Bronchial epithelial cell (primary cell): ENCODE data around the gene MAMDC2. TPM values are rescaled to one million over a fixed set of nuclear protein-coding genes. Genes with fewer than 3 reads are reported as not detected.

Experiments used
- DNase-seq: peaks from one replicate; pipeline ENCODE4 v3.0.0-alpha.2; 2010; ENCODE audit warnings: low read depth
- FAIRE-seq: peaks from 2 replicates; lab custom pipeline; 2011; peaks lifted over from hg19 to GRCh38; lab: Jason Lieb, UNC
- H3K27me3 ChIP-seq: 2 replicates; pipeline ENCODE4 v1.5.1; 2011; ENCODE audit warnings: low read length; ENCODE audit not compliant: control insufficient read depth, insufficient read depth
- H3K36me3 ChIP-seq: 2 replicates; pipeline ENCODE4 v1.5.1; 2011; ENCODE audit warnings: low read length; ENCODE audit not compliant: control insufficient read depth, insufficient read depth
- H3K4me3 ChIP-seq: 2 replicates; pipeline ENCODE4 v1.5.1; 2011; ENCODE audit warnings: mild to moderate bottlenecking, low read depth, low read length, control low read depth
- total RNA-seq: library from RNA; depleted of rRNA; stranded (reverse); fragments of >200 nt; gene quantifications from 2 replicates; pipeline ENCODE4 v1.2.1, GENCODE V29; 2014
- TF ChIP-seq, protein P1 (sequence below): IDR thresholded peaks from 2 replicates; pipeline ENCODE4 v1.5.1; 2011; ENCODE audit warnings: mild to moderate bottlenecking, moderate library complexity, low read length, control low read depth, inconsistent platforms; ENCODE audit not compliant: insufficient read depth, severe bottlenecking

The MAMDC2 gene
- total RNA-seq, 1 donor from 2014 or later: 0.53 TPM

DNA sequence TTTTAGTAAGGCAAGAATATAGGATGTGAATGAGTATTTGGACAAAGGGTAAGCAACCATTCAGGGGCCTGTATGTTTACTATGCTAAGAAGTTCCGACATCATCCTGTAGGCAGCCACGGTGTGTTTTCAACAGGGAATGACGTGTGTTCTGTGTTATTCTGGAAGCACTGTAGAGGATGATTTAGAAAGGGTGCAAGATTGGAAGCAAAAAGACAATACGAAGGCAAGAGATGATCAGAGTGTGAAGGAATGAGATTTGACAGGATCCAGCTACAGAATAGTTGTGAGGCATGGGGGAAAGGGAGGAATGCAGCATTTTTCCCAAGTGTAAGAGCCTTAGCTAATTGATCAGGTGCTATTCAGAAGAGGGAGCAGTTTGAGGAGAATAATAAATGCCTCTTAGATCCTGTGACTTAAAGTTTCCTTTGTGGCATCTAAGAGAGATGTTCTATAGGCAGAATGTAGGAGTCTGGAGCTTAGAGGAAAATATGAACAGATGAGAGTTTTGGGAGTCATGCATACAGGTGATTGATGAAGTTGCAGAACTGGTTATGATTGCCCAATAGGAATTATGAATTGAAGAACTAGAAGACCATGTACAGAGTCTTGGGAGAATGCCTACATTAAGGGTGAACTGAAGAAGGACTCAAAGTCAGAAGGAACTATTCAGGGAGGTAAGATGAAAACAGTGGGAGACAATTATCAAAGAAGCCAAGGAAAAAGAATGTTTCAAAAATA, 217.7 kb downstream of the MAMDC2 start:
- FAIRE-seq: no peak
- Histone ChIP-seq H3K4me3 (no peak overlapping the region), H3K27me3 (no peaks in the 10 kb centered on the region), H3K36me3 (no peaks in the 10 kb centered on the region)
- TF ChIP-seq, protein P1, sequence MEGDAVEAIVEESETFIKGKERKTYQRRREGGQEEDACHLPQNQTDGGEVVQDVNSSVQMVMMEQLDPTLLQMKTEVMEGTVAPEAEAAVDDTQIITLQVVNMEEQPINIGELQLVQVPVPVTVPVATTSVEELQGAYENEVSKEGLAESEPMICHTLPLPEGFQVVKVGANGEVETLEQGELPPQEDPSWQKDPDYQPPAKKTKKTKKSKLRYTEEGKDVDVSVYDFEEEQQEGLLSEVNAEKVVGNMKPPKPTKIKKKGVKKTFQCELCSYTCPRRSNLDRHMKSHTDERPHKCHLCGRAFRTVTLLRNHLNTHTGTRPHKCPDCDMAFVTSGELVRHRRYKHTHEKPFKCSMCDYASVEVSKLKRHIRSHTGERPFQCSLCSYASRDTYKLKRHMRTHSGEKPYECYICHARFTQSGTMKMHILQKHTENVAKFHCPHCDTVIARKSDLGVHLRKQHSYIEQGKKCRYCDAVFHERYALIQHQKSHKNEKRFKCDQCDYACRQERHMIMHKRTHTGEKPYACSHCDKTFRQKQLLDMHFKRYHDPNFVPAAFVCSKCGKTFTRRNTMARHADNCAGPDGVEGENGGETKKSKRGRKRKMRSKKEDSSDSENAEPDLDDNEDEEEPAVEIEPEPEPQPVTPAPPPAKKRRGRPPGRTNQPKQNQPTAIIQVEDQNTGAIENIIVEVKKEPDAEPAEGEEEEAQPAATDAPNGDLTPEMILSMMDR: no peak
- peak; percentile 66 for DNase-seq

DNA sequence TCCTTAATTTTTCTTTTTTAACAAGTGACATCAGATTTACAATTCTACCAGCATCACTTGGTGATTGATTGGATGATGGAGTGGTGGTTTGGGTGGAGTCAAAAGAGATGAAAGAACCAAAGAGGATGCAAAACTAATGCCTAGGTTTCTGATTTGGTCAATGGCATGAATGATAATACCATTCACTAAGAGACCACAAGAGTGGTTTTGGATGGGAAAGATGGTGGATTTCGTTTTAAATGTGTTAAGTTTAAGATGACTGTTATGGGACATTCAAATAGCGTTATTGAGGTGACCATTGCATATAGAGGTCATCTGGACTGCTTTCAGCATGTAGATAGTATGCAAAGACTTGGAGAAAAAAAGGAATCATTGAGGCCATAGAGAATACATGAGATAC, 218.7 kb downstream of the MAMDC2 start:
- DNase-seq: no peak
- Histone ChIP-seq H3K36me3 (no peaks in the 10 kb centered on the region), H3K4me3 (no peak overlapping the region), H3K27me3 (no peaks in the 10 kb centered on the region)
- no peak for FAIRE-seq
- TF ChIP-seq, protein P1: no peak

DNA sequence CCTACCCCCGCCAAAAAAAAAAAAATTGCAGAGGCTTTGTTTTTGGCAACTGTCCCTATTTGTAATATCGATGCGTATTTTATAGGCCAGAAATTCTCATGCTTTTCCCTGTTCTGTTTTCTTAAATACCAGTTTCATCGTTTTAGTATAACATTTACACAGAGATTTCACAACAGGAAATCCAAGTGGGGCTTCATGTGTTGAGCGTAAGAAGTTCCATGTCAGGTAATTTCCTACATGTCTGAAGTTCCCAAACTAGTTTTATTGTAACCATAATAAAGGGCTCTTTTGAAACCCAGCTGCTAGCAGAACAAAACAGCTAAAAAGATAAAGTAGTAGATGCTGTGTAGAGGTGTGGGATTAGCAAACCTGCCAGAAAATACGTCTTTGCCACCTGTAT, 219.3 kb downstream of the MAMDC2 start:
- TF ChIP-seq, protein P1: no peak
- Histone ChIP-seq H3K27me3 (no peaks in the 10 kb centered on the region), H3K4me3 (no peak overlapping the region), H3K36me3 (no peaks in the 10 kb centered on the region)
- peak; percentile 51 for DNase-seq
- FAIRE-seq: no peak

- TF ChIP-seq, protein P1: no peak
- no peaks in the 10 kb centered on the region for H3K27me3 ChIP-seq
- no peak overlapping the region for H3K4me3 ChIP-seq
- FAIRE-seq: no peak
- H3K36me3 ChIP-seq: no peaks in the 10 kb centered on the region
- peak; percentile 61 for DNase-seq
These were observed 219.8 kb downstream of the MAMDC2 start for GRCh38 chr9:70263421-70263820.

Other genes with a start within 250 kb of the MAMDC2 start
- not detected in 2 replicates for gene CFAP95, start 223.0 kb upstream of the MAMDC2 start, total RNA-seq
- gene SMC5, start 215.1 kb downstream of the MAMDC2 start, total RNA-seq: 15.2 and 16.6 TPM in 2 replicates